HL-60 (cell line): ENCODE measurements around the gene TIMELESS.

ENCODE experiments used
- REST ChIP-seq: IDR thresholded peaks from 2 replicates; pipeline ENCODE4 v1.6.1; 2012; ENCODE audit warnings: low read depth; ENCODE audit not compliant: insufficient replicate concordance
- TF ChIP-seq, protein P1 (sequence below): IDR thresholded peaks from one replicate; pipeline ENCODE4 v1.5.1; 2011; ENCODE audit warnings: low read length, control low read depth, inconsistent platforms; ENCODE audit not compliant: insufficient read depth

- TF ChIP-seq, protein P1, sequence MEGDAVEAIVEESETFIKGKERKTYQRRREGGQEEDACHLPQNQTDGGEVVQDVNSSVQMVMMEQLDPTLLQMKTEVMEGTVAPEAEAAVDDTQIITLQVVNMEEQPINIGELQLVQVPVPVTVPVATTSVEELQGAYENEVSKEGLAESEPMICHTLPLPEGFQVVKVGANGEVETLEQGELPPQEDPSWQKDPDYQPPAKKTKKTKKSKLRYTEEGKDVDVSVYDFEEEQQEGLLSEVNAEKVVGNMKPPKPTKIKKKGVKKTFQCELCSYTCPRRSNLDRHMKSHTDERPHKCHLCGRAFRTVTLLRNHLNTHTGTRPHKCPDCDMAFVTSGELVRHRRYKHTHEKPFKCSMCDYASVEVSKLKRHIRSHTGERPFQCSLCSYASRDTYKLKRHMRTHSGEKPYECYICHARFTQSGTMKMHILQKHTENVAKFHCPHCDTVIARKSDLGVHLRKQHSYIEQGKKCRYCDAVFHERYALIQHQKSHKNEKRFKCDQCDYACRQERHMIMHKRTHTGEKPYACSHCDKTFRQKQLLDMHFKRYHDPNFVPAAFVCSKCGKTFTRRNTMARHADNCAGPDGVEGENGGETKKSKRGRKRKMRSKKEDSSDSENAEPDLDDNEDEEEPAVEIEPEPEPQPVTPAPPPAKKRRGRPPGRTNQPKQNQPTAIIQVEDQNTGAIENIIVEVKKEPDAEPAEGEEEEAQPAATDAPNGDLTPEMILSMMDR, result no peak
- TF ChIP-seq REST, result no peak
Observed at GRCh38 chr12:56366948-56367347, 82.3 kb downstream of the TIMELESS start.
